K562 (cell line): ENCODE measurements around the gene PRSS22. TPM values are rescaled to one million over a fixed set of nuclear protein-coding genes. Genes with fewer than 3 reads are reported as not detected.

Source experiments
- ATF7 ChIP-seq: fragments of 450-650 bp; IDR thresholded peaks from 2 replicates; pipeline ENCODE4 v1.7.1; 2014; ENCODE audit warnings: mild to moderate bottlenecking, moderate library complexity
- DDX20 ChIP-seq: fragments of 450-650 bp; IDR thresholded peaks from 2 replicates; pipeline ENCODE4 v1.6.1; 2016; ENCODE audit warnings: missing genetic modification characterization, low read depth, mild to moderate bottlenecking, missing compliant biosample characterization, moderate library complexity
- DPF2 ChIP-seq: fragments of 450-650 bp; IDR thresholded peaks from 2 replicates; pipeline ENCODE4 v1.6.1; 2016
- KDM2B ChIP-seq: fragments of 250-450 bp; sonication (Bioruptor Pico); IDR thresholded peaks from 2 replicates; pipeline ENCODE4 v1.8.0; 2021; ENCODE audit warnings: mild to moderate bottlenecking, moderate library complexity
- MCM3 ChIP-seq: fragments of 450-650 bp; IDR thresholded peaks from 2 replicates; pipeline ENCODE4 v1.6.1; 2016
- NCOA4 ChIP-seq: fragments of 450-650 bp; IDR thresholded peaks from 2 replicates; pipeline ENCODE4 v1.6.1; 2018; ENCODE audit warnings: mild to moderate bottlenecking; ENCODE audit not compliant: partially characterized antibody
- NFIX ChIP-seq: fragments of 250-450 bp; sonication (Bioruptor Pico); IDR thresholded peaks from 2 replicates; pipeline ENCODE4 v1.4.0; 2020; ENCODE audit warnings: low read depth, mild to moderate bottlenecking, moderate library complexity
- POLR2A ChIP-seq: fragments of 450-650 bp; conservative IDR thresholded peaks from 2 replicates; pipeline ENCODE4 v1.6.1; 2016
- RCOR1 ChIP-seq, 2 experiments: IDR thresholded peaks; 2 replicates each; pipeline ENCODE4 v1.6.1; 2012; ENCODE audit warnings: low read depth in 2 of 2, low read length in 2 of 2, borderline replicate concordance in 1 of 2, improper control_type of control experiment in 1 of 2
- SRF ChIP-seq, 2 experiments: fragments of 250-450, 450-650 bp in 1 of 2; sonication (Bioruptor Pico) in 1 of 2; sonication (generic) in 1 of 2; formaldehyde crosslinking; IDR thresholded peaks; 2 replicates each; pipeline versions ENCODE4 v1.5.0 to v1.5.1; 2020 to 2022; ENCODE audit warnings: mild to moderate bottlenecking in 1 of 2, missing genetic modification reagents in 1 of 2
- STAG1 ChIP-seq: sonication (generic); formaldehyde crosslinking; IDR thresholded peaks from 2 replicates; pipeline ENCODE4 v1.5.0; 2020; ENCODE audit warnings: missing genetic modification reagents, borderline replicate concordance
- TCFL5 ChIP-seq: fragments of 250-450 bp; sonication (Bioruptor Pico); conservative IDR thresholded peaks from 2 replicates; pipeline ENCODE4 v1.6.1; 2021; ENCODE audit warnings: mild to moderate bottlenecking, moderate library complexity, matching md5 sums
- ZFX ChIP-seq: sonication (generic); formaldehyde crosslinking; IDR thresholded peaks from 2 replicates; pipeline ENCODE4 v1.8.0; 2022; ENCODE audit warnings: mild to moderate bottlenecking, missing genetic modification reagents, moderate library complexity
- ZNF197 ChIP-seq: fragments of 200-800 bp; sonication (Bioruptor generic); IDR thresholded peaks from 2 replicates; pipeline ENCODE4 v1.6.1; 2016; ENCODE audit warnings: low read depth, missing genetic modification characterization, missing compliant biosample characterization
- ZNF263 ChIP-seq: sonication (generic); formaldehyde crosslinking; IDR thresholded peaks from 2 replicates; pipeline ENCODE4 v1.8.0; 2022; ENCODE audit warnings: mild to moderate bottlenecking, missing genetic modification reagents, borderline replicate concordance
- ZNF347 ChIP-seq: fragments of 450-650 bp; formaldehyde crosslinking; IDR thresholded peaks from 2 replicates; pipeline ENCODE4 v1.4.0; 2020; ENCODE audit warnings: low read depth, mild to moderate bottlenecking, moderate library complexity
- ZNF384 ChIP-seq: IDR thresholded peaks from 2 replicates; pipeline ENCODE4 v1.6.1; 2012; ENCODE audit warnings: low read depth, low read length, improper control_type of control experiment
- polyA plus RNA-seq, 8 experiments: library from polyadenylated mRNA; depleted of rRNA in 4 of 8; stranded (reverse) in 5 of 8; unstranded in 3 of 8; fragments of >200 nt; fragmentation: Nextera tagmentation in 2 of 8; fragmentation: Illumina TruSeq in 1 of 8; extraction: Ambion mirVana in 2 of 8; extraction: Trizol in 1 of 8; gene quantifications; 2 replicates each; pipeline versions ENCODE4 v1.2.1 to v1.2.3, GENCODE V29; 2011 to 2014; ENCODE audit warnings: inconsistent platforms in 1 of 8, missing spikeins in 1 of 8
- total RNA-seq, 7 experiments: library from RNA; depleted of rRNA in 6 of 7; stranded (reverse); fragments of >200 nt in 6 of 7; fragmentation: Illumina TruSeq in 2 of 7; extraction: Trizol in 2 of 7; gene quantifications; 2 replicates each; pipeline versions ENCODE4 v1.2.1 to v1.2.3, GENCODE V29; 2011 to 2021; ENCODE audit warnings: low replicate concordance in 1 of 7
- TF ChIP-seq, protein P1 (sequence below): IDR thresholded peaks from 2 replicates; pipeline ENCODE4 v1.6.1; 2016; ENCODE audit warnings: missing genetic modification characterization, missing compliant biosample characterization
- TF ChIP-seq, protein P2 (sequence below): fragments of 450-650 bp; conservative IDR thresholded peaks from 2 replicates; pipeline ENCODE4 v1.6.1; 2016; ENCODE audit warnings: missing genetic modification characterization, low read depth, mild to moderate bottlenecking, missing compliant biosample characterization, moderate library complexity
- TF ChIP-seq, protein P3 (sequence below): sonication (generic); formaldehyde crosslinking; IDR thresholded peaks from 2 replicates; pipeline ENCODE4 v1.8.1; 2023; ENCODE audit warnings: mild to moderate bottlenecking, missing genetic modification reagents
- TF ChIP-seq, protein P4 (sequence below): IDR thresholded peaks from 2 replicates; pipeline ENCODE4 v1.6.1; 2012; ENCODE audit warnings: low read depth, low read length, improper control_type of control experiment, borderline replicate concordance

The PRSS22 gene
- total and polyA plus RNA-seq, 9 of the 15 experiments (the other 6 are each of a cell fraction or from before 2014, with no cell fraction given) = 0.13 to 0.42 TPM; not detected in 7

DNA sequence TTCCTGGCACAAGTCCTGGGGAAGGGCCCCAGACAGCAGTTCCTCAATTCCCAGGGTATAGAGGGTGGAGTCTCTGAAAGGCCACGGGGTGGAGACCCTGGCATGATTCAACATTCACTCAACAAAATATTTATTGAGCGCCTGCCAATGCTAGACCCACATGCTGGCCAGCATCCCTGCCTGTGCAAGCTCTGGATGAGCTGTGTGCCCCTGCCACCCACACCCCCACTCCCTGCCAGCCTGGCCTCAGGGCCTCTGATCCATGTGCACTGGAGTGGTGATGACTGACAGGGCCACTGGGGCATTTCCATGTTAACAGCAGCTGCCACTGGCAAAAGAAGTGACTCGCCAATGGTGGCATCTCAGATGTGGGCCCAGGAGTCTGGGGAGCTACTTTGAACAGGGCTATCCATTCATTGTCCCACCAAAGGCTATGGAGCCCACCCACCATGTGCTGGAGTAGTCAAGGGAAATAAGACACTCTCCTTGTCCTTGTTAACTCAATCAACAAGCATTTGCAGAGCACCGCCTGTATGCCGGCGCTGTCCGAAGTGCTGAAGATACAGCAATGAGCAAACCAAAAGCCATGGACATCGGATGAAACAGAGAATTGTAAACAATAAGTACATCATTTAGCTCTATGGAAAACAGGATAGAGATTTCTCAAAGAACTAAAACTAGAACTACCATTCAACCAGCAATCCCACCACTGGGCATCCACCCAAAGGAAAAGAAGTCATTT is 3.0 kb upstream of the PRSS22 start (continued):
- TF ChIP-seq, protein P1, sequence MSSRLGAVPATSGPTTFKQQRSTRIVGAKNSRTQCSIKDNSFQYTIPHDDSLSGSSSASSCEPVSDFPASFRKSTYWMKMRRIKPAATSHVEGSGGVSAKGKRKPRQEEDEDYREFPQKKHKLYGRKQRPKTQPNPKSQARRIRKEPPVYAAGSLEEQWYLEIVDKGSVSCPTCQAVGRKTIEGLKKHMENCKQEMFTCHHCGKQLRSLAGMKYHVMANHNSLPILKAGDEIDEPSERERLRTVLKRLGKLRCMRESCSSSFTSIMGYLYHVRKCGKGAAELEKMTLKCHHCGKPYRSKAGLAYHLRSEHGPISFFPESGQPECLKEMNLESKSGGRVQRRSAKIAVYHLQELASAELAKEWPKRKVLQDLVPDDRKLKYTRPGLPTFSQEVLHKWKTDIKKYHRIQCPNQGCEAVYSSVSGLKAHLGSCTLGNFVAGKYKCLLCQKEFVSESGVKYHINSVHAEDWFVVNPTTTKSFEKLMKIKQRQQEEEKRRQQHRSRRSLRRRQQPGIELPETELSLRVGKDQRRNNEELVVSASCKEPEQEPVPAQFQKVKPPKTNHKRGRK (tag) = no peak
- TF ChIP-seq, protein P2, sequence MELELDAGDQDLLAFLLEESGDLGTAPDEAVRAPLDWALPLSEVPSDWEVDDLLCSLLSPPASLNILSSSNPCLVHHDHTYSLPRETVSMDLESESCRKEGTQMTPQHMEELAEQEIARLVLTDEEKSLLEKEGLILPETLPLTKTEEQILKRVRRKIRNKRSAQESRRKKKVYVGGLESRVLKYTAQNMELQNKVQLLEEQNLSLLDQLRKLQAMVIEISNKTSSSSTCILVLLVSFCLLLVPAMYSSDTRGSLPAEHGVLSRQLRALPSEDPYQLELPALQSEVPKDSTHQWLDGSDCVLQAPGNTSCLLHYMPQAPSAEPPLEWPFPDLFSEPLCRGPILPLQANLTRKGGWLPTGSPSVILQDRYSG (tag) = peak; percentile 70; the same call in 1 of the 2 replicates
- no peak for TF ChIP-seq NCOA4
- no peak for TF ChIP-seq TCFL5 (CRISPR knock-in tag)
- no peak for TF ChIP-seq MCM3
- no peak for TF ChIP-seq DPF2
- TF ChIP-seq ZFX = no peak
- no peak for TF ChIP-seq ZNF347
- TF ChIP-seq ZNF263 (CRISPR knock-in tag) = no peak; the same call in 1 of the 2 replicates
- no peak for TF ChIP-seq KDM2B
- TF ChIP-seq SRF (CRISPR knock-in tag; IDR thresholded peaks at IDR 0.05) = no peak
- TF ChIP-seq, protein P3, sequence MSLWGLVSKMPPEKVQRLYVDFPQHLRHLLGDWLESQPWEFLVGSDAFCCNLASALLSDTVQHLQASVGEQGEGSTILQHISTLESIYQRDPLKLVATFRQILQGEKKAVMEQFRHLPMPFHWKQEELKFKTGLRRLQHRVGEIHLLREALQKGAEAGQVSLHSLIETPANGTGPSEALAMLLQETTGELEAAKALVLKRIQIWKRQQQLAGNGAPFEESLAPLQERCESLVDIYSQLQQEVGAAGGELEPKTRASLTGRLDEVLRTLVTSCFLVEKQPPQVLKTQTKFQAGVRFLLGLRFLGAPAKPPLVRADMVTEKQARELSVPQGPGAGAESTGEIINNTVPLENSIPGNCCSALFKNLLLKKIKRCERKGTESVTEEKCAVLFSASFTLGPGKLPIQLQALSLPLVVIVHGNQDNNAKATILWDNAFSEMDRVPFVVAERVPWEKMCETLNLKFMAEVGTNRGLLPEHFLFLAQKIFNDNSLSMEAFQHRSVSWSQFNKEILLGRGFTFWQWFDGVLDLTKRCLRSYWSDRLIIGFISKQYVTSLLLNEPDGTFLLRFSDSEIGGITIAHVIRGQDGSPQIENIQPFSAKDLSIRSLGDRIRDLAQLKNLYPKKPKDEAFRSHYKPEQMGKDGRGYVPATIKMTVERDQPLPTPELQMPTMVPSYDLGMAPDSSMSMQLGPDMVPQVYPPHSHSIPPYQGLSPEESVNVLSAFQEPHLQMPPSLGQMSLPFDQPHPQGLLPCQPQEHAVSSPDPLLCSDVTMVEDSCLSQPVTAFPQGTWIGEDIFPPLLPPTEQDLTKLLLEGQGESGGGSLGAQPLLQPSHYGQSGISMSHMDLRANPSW (CRISPR knock-in tag) = no peak
- no peak for TF ChIP-seq ZNF384
- TF ChIP-seq NFIX (CRISPR knock-in tag) = no peak
- TF ChIP-seq ZNF197 (CRISPR knock-in tag) = 0 out of 2 replicates have a peak, but pooled peaks have one; percentile 49
- no peak for TF ChIP-seq ATF7
- no peak for TF ChIP-seq DDX20 (tag)
- 0 out of 2 replicates have a peak, but pooled peaks have one; percentile 27 for TF ChIP-seq STAG1 (CRISPR knock-in tag)
- no peak for TF ChIP-seq POLR2A
- peak in 1 of 2 experiments; percentile 44; a peak in 1 of 4 replicates for TF ChIP-seq RCOR1 (IDR thresholded peaks at IDR 0.05; ENCODE audit: borderline replicate concordance in 1 of 2, low read depth in 2 of 2, low read length in 2 of 2)
- TF ChIP-seq, protein P4, sequence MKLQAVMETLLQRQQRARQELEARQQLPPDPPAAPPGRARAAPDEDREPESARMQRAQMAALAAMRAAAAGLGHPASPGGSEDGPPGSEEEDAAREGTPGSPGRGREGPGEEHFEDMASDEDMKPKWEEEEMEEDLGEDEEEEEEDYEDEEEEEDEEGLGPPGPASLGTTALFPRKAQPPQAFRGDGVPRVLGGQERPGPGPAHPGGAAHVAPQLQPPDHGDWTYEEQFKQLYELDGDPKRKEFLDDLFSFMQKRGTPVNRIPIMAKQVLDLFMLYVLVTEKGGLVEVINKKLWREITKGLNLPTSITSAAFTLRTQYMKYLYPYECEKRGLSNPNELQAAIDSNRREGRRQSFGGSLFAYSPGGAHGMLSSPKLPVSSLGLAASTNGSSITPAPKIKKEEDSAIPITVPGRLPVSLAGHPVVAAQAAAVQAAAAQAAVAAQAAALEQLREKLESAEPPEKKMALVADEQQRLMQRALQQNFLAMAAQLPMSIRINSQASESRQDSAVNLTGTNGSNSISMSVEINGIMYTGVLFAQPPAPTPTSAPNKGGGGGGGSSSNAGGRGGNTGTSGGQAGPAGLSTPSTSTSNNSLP = no peak
